SIG-M5 (cell line): Measurements from ENCODE around the gene DNAJC27.

Source experiments
- DNase-seq: peaks from one replicate; lab custom pipeline; 2025; lab: John Stamatoyannopoulos, UW

Gene DNAJC27

GRCh38 chr2:24970483-24971285 lies 1.1 kb downstream of the DNAJC27 start:
- DNase-seq = no peak

- no peak for DNase-seq
Observed at GRCh38 chr2:24969784-24970183, 2.0 kb downstream of the DNAJC27 start.

- DNase-seq = no peak
Observed at GRCh38 chr2:24961903-24962302, 9.9 kb downstream of the DNAJC27 start.

GRCh38 chr2:24959761-24960160 lies 12.0 kb downstream of the DNAJC27 start:
- no peak for DNase-seq

- DNase-seq = no peak
Observed at GRCh38 chr2:24958411-24958935, 13.3 kb downstream of the DNAJC27 start.

- DNase-seq = no peak
Observed at GRCh38 chr2:24957976-24958375, 13.8 kb downstream of the DNAJC27 start.

GRCh38 chr2:24957221-24957620 lies 14.5 kb downstream of the DNAJC27 start:
- DNase-seq = no peak

GRCh38 chr2:24955921-24956320 lies 15.8 kb downstream of the DNAJC27 start:
- DNase-seq = no peak

- DNase-seq = no peak
Observed at GRCh38 chr2:24955232-24955631, 16.5 kb downstream of the DNAJC27 start.

- DNase-seq = no peak
Observed at GRCh38 chr2:24950102-24950501, 21.7 kb downstream of the DNAJC27 start.

GRCh38 chr2:24948506-24948905 lies 23.2 kb downstream of the DNAJC27 start:
- DNase-seq = no peak

GRCh38 chr2:24947561-24948157 lies 24.1 kb downstream of the DNAJC27 start:
- DNase-seq = no peak

GRCh38 chr2:24945907-24946306 lies 25.8 kb downstream of the DNAJC27 start:
- DNase-seq = no peak

- no peak for DNase-seq
Observed at GRCh38 chr2:24943427-24944053, 28.2 kb downstream of the DNAJC27 start.

- DNase-seq = no peak
Observed at GRCh38 chr2:24939353-24939752, 32.4 kb downstream of the DNAJC27 start.

GRCh38 chr2:24937236-24937635 lies 34.5 kb downstream of the DNAJC27 start:
- DNase-seq = no peak

- no peak for DNase-seq
Observed at GRCh38 chr2:24935145-24935544, 36.6 kb downstream of the DNAJC27 start.

GRCh38 chr2:24932715-24933114 lies 39.0 kb downstream of the DNAJC27 start:
- no peak for DNase-seq

GRCh38 chr2:24930768-24931167 lies 41.0 kb downstream of the DNAJC27 start:
- no peak for DNase-seq

- no peak for DNase-seq
Observed at GRCh38 chr2:24929230-24929629, 42.5 kb downstream of the DNAJC27 start.

GRCh38 chr2:24928036-24928435 lies 43.7 kb downstream of the DNAJC27 start:
- DNase-seq = no peak

GRCh38 chr2:24926602-24927252 lies 45.0 kb downstream of the DNAJC27 start:
- DNase-seq = no peak

GRCh38 chr2:24926220-24926601 lies 45.5 kb downstream of the DNAJC27 start:
- no peak for DNase-seq
